HG03064 (cell line): Measurements from ENCODE around the gene ARFRP1.

Experiments
- ATAC-seq: cut with Tn5 transposase; IDR thresholded peaks from one replicate; pipeline ENCODE4 v1.9.1; 2021; ENCODE audit warnings: low read depth; ENCODE audit not compliant: unreplicated experiment

Gene ARFRP1

GRCh38 chr20:63693083-63693732 is 14.6 kb downstream of the ARFRP1 start:
- ATAC-seq: no peak

GRCh38 chr20:63692436-63693082 is 15.2 kb downstream of the ARFRP1 start:
- ATAC-seq: no peak

- no peak for ATAC-seq
These were observed 15.9 kb downstream of the ARFRP1 start for GRCh38 chr20:63691711-63692435.

DNA sequence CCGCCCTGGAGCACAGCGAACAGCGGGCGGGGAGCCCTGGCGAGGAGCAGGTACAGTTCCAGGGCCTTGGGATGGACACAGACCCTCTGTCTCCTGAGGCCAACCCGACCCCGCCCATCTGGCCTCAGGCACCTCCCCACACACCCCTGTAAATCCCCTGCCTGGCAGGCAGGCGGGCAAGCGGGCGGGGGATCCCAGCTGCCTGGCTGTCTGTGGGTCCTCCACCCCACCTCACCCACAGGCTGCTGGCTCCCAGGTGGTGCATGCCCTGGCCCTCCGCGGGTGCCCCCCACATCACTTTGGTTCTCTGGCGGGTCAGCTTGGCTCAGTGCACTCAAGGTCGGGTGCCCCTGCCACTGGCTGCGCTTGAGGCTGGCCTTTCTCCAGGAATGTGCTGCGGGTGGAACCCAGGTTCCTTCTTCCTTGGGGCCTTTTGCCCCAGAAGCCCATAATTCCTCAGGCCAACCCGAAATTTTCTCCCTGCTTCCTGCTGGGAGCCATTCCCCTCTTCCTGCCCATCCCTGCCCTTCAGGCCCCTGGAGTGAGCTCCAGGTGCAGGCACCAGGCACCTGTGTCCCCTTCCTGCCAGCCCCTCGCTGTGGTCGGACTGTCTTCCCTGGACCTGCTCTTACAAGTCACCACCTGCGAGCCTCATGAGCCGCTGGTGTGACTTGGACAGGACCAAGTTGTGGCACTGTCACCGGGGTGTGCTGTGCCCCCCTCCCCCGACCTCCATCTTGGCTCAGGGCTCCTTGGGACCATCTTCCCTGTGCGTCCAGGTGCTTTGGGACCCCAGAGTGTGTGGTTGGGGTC is 16.7 kb downstream of the ARFRP1 start:
- ATAC-seq: no peak

DNA sequence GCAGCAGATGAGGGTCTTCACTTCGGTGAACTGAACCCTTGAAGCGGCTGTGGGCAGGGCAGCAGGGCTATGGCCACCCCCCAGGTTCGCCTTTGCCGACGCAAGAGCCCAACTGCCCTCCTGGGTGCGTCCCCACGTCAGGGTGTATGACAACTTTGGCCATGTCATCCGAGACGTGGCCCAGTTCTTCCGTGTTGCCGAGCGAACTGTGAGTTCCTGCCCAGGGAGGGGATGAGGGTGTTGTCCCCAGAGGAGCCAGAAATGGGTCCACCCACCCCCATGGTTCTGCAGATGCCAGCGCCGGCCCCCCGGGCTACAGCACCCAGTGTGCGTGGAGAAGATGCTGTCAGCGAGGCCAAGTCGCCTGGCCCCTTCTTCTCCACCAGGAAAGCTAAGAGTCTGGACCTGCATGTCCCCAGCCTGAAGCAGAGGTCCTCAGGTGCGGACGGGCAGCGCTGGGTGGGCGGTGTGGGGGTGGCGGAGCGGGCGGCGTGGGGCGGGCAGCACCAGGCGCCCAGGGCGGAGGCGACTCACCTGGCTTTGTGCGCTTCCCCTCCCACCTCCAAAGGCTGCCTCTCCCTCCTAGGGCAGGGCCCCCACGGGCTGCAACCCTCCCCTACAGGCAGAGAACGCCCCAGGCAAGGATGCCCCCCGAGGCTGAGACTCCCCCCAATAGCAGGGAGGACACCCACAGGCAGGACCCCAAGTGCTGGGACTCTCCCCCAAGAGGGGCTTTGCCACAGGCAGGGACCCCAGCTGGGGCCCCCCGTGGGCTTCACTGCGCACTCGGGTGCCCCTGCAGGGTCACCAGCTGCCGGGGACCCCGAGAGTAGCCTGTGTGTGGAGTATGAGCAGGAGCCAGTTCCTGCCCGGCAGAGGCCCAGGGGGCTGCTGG is 17.5 kb downstream of the ARFRP1 start:
- no peak for ATAC-seq

DNA sequence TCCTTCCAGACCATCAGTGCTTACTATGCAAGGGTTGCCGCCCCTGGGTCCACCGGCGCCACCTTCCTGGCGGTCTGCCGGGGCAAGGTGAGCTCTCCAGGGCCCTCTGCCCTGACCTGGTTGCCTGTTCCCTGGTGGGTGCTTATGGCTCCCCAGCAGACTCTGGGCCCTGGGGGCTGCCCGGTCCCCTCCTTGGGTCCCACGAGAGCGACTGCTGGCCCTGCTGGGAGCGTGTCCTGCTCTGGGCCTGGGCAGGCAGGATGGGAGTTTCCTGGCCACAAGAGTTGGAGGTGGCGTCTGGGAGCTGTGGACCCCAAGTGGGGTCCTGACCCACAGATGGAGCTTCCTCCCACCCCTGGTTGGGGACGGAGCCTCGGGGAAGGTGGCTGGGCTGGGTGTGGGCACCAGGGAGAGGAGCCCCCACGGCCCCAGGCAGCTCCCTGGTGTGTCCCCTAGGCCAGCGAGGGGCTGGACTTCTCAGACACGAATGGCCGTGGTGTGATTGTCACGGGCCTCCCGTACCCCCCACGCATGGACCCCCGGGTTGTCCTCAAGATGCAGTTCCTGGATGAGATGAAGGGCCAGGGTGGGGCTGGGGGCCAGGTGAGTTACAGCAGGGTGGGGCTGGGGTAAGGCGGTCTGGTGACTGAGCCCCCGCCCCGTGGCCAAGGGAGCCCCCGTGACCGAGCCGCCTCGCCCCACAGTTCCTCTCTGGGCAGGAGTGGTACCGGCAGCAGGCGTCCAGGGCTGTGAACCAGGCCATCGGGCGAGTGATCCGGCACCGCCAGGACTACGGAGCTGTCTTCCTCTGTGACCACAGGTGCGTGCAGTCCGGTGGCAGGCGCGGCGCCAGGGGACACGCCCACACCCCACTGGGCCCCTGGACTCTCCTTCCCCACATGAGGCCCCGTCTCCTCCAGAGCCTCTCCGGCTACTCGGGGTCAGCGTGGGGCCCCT is 18.5 kb downstream of the ARFRP1 start:
- no peak for ATAC-seq

DNA sequence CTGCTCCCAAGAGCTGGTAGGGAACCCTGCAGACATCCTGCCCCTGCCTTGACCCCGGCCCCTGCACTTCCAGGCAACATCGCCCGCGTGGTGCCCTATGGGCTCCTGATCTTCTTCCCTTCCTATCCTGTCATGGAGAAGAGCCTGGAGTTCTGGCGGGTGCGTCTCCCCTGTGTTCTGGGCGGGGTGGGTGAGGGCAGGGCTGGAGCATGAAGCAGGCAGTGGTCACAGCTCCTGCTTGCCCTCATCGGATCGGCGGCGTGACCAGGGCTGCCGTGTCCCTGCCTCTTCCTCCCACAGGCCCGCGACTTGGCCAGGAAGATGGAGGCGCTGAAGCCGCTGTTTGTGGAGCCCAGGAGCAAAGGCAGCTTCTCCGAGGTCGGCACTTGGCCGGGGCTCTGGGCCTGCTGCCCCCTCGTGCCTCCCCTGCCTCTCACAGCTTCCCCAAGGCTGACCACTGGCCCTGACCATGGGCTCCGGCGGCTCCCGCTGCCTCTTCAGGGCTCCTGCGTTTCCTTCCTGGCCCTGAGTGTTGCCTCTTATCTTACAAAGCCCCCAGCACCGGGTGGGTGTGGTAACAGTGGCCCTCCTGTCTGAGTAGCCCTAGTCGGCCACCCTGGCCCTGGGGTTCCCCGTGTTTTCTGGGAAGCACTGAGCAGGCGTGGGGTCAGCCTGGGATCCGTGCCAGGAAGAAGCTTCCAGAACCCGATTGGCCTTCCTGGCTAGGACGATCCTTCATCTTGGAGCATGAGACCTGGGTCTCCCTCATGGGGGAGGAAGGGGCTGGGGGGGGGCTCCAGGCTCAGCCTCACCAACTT is 19.3 kb downstream of the ARFRP1 start:
- ATAC-seq: no peak

DNA sequence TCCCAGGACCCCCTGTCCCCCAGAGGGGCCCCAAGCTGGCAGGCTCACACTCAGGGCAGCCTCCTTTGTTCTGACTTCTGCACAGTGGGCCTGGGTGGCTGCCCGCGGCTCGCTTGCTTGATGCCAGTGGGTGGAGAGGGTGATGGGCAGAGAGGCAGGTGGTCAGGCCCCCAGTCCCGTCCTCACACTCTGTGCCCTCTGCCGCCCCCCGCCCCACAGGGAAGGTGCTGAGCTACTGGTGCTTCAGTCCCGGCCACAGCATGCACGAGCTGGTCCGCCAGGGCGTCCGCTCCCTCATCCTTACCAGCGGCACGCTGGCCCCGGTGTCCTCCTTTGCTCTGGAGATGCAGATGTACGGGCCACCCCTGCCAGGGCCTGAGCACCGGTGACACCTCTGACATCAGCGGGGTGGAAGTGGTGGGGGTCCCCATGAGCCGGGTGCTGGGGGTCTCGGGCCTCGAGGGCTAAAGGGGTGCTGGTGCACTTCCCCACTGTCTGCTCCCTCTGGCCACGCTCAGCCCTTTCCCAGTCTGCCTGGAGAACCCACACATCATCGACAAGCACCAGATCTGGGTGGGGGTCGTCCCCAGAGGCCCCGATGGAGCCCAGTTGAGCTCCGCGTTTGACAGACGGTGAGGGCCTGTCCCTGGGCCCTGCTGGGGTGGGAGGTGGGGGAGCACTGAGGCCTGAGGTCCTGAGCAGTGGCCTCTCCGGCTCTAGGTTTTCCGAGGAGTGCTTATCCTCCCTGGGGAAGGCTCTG is 20.2 kb downstream of the ARFRP1 start:
- ATAC-seq: no peak

DNA sequence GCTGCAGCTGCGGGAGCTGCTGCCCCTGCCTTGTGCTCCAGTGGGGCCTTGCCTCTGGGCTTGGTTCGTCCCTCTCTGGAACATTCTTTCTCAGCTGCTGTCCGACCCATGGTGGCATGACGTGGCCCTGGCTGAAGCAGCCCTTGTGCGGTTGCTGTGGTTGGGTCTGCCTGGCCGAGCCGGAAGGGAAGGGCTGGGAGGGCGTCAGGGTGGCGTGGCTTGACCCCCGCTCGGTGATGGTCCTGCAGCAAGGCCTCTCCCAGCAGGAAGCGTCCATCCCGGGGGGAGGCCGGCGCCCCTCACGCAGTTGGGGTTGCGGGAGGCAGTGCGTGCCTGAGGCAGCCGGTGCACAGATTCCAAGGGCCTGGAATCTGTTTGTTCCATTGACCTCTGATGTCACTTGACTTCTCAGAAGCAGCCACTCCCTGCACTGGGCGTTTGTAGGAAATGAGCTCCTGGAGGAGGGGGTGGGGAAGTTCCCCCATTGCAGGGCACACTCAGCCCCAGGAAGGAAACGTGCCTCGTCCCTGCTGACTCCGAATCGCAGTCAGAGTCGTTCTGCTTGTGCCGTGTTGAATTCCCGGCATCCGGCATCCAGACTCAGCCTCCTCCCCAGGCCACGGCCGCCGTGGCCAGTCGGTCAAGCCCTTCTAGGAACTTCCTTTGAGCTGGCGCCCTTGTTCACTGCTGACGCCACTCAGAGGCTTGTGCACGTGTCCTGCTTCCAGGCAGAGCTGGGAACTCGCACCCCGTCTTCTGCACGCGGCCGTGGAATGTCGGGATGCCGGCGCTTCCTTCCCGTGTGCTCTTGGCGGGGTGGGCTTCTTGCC is 21.1 kb downstream of the ARFRP1 start:
- no peak for ATAC-seq

DNA sequence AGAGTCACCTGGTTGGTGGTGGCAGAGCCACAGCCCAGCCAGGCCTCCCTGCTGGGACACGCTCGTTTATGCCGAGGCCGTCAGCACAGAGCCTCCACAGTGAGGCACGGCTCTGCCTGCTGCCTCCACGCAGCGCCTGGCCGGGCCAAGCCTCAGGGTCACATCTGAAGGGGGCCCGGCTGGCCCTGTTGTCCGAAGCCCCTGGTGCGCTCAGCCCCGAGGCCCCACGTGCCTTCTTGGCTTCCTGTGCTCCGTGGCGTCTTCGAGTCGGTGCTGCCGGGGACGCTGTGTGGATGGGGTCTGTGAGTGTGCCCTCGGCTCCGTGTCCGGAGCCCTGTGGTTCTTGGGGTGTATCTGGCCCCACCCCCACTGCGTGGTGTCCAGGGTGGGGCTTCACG is 21.7 kb downstream of the ARFRP1 start:
- ATAC-seq: no peak

- ATAC-seq: no peak
These were observed 22.3 kb downstream of the ARFRP1 start for GRCh38 chr20:63685269-63686026.

GRCh38 chr20:63682384-63683139 is 25.2 kb downstream of the ARFRP1 start:
- no peak for ATAC-seq

GRCh38 chr20:63681609-63682142 is 26.1 kb downstream of the ARFRP1 start:
- no peak for ATAC-seq

DNA sequence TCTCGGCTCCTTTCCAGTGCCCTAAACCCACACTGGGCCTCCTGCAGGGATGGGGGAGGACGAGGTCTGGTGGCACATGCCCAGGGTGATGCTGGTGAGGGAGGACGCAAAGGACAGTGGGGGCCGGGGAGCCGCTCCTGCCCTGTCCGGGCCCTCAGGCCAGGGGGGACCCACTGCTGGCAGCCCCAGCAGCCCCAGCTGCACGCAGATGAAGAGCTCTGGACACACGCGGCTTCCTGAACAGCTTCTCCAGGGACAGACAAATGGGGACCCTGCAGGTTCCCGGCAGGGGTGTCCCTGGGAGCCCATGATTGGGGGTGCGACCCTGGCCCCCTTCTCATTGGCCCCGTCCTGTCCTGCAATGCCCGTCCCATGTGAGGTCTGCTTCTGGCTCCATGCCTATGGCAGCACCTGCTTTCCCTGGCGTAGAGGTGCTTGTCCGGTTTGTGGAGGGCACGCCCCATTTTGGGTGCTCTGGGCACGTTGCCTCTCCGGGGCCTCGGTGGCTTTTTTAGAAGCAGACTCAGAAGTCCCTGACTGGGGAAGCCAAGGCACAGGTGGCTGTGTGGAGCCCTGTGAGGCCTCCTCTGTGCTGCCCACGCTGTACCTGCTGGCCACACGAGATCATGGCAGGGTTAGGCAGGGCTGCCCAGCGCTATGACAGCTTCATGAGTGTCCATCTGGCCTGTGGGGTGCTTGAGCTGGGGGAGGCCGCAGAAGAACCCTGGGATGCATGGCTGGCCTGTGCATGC is 26.7 kb downstream of the ARFRP1 start:
- no peak for ATAC-seq
